ENCODE measurements around the gene ZBTB21. TPM values are rescaled to one million over a fixed set of nuclear protein-coding genes. Genes with fewer than 3 reads are reported as not detected.

The ZBTB21 gene
- total RNA-seq, 1 experiment from 2014 or later: 17.9 TPM

DNA sequence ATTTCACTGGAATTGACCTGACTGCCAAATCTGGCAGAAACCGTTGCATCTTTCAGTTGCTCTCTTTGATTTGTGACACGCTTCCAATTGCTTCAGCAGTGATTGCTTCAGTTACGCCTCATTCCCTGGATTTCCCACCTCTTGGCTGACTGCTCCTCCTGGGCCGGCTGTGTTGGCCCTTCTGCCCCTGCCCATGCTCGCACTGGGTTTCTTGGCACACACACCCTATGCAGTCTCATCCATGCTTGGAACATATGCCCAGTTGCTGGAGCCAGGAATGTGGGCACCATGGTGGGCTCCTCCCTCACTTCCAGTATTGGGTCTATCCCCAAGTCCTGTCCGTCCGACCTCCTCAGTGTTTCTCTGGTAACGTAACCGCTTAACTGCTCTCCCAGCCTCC lies 2.2 kb upstream of the ZBTB21 start:
- H3K27ac ChIP-seq (ENCODE audit: low read length): no peak overlapping the region
- no peak for TF ChIP-seq SIN3A (IDR thresholded peaks at IDR 0.05; ENCODE audit: borderline replicate concordance, insufficient read depth, low read depth, low read length)
- ATAC-seq: no peak
- in situ Hi-C loops (cut with HindIII; ENCODE audit: low pct_unique_long_range_greater_than_20kb, low sequenced_read_pairs): no loop called here
- H3K4me1 ChIP-seq (ENCODE audit: control insufficient read depth, insufficient read depth, low read length): no peaks in the 10 kb centered on the region; the same call in 1 of the 2 replicates
- H3K27me3 ChIP-seq (ENCODE audit: control insufficient read depth, insufficient read depth, low read length): no peaks in the 10 kb centered on the region
- BruUV-seq (replicated peaks): no TSS peak
- CTCF ChIA-PET: no interaction called here
- no peak for DNase-seq (ENCODE audit: low read depth, low spot score)
- POLR2A ChIA-PET: no interaction called here
- H3K36me3 ChIP-seq (ENCODE audit: control insufficient read depth, insufficient read depth, low read length): no peaks in the 10 kb centered on the region; the same call in 1 of the 2 replicates
- intact Hi-C loops (cut with micrococcal nuclease; ENCODE audit: unreplicated experiment): no loop called here
- H3K9me3 ChIP-seq (ENCODE audit: control insufficient read depth, insufficient read depth, low read depth, low read length): no peaks in the 10 kb centered on the region
- H3K4me3 ChIP-seq (ENCODE audit: low read depth in 2 of 2, low read length in 2 of 2): no peak overlapping the region

DNA sequence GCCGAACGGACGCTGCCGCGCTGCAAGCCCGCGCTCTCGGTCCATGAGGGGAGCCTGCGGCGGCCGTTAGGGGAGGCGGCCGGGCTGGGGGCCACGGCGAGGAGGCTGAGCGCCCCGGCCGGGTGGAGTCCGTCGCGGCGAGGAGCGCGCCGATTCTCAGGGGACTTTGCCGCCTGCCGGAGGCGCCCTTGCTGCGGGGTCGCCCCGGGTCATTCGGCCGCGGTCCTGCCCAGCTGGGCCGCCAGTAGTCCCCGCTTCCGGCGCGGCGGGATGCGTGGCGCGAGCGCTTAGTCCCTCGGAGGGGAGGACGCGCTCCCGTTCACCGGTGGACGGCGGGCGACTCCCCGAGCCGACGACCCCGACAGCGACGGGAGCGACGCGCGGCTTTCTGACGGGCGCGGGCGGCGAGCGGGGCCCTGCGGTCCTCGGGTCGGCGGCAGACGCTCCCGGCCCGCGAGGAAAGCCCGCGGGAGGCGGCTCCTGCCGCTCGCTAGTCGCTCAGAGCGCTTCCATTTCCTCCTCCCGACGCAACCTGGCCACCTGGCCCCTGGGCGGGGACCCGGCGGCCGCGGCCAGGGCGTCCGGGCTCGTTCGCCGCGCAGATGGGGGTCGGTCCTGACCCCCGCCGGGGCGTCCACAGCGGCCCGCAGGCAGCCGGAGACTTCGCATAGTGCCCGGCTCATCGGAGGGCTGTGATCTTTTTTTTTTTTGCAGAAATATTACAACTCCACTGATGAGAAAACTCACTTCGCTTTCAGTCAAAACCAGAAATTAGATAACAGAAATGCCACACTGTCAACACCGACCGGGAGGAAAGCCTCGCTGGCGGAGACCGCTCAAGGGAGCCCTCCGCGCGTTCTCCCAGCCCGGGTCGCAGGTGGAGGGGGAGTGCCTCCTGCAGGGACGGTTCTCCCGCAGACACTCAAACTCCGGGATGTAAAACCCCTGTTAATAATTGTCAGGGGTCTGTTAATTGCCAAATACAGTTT lies 641 bp upstream of the ZBTB21 start:
- TF ChIP-seq SIN3A (IDR thresholded peaks at IDR 0.05; ENCODE audit: borderline replicate concordance, insufficient read depth, low read depth, low read length) (0 out of 2 replicates have a peak, but pooled peaks have one; percentile 19), TCF7L2 (IDR thresholded peaks at IDR 0.05; ENCODE audit: low read depth, low read length) (no peak), POLR2AphosphoS5 (IDR thresholded peaks at IDR 0.05; ENCODE audit: low read depth, low read length) (no peak)
- TF ChIP-seq, protein P1, sequence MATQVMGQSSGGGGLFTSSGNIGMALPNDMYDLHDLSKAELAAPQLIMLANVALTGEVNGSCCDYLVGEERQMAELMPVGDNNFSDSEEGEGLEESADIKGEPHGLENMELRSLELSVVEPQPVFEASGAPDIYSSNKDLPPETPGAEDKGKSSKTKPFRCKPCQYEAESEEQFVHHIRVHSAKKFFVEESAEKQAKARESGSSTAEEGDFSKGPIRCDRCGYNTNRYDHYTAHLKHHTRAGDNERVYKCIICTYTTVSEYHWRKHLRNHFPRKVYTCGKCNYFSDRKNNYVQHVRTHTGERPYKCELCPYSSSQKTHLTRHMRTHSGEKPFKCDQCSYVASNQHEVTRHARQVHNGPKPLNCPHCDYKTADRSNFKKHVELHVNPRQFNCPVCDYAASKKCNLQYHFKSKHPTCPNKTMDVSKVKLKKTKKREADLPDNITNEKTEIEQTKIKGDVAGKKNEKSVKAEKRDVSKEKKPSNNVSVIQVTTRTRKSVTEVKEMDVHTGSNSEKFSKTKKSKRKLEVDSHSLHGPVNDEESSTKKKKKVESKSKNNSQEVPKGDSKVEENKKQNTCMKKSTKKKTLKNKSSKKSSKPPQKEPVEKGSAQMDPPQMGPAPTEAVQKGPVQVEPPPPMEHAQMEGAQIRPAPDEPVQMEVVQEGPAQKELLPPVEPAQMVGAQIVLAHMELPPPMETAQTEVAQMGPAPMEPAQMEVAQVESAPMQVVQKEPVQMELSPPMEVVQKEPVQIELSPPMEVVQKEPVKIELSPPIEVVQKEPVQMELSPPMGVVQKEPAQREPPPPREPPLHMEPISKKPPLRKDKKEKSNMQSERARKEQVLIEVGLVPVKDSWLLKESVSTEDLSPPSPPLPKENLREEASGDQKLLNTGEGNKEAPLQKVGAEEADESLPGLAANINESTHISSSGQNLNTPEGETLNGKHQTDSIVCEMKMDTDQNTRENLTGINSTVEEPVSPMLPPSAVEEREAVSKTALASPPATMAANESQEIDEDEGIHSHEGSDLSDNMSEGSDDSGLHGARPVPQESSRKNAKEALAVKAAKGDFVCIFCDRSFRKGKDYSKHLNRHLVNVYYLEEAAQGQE (IDR thresholded peaks at IDR 0.05; ENCODE audit: insufficient read depth in 1 of 2, low read depth in 2 of 2, low read length in 1 of 2): no peak
- TF ChIP-seq, protein P2, sequence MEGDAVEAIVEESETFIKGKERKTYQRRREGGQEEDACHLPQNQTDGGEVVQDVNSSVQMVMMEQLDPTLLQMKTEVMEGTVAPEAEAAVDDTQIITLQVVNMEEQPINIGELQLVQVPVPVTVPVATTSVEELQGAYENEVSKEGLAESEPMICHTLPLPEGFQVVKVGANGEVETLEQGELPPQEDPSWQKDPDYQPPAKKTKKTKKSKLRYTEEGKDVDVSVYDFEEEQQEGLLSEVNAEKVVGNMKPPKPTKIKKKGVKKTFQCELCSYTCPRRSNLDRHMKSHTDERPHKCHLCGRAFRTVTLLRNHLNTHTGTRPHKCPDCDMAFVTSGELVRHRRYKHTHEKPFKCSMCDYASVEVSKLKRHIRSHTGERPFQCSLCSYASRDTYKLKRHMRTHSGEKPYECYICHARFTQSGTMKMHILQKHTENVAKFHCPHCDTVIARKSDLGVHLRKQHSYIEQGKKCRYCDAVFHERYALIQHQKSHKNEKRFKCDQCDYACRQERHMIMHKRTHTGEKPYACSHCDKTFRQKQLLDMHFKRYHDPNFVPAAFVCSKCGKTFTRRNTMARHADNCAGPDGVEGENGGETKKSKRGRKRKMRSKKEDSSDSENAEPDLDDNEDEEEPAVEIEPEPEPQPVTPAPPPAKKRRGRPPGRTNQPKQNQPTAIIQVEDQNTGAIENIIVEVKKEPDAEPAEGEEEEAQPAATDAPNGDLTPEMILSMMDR (IDR thresholded peaks at IDR 0.05): no peak; the same call in 1 of the 2 replicates
- peak overlapping the region; percentile 58 to 69 for H3K4me3 ChIP-seq (ENCODE audit: low read depth in 2 of 2, low read length in 2 of 2)
- peak overlapping the region; percentile 40 for H3K27ac ChIP-seq (ENCODE audit: low read length)
- ChIA-PET CTCF (no interaction called here), POLR2A (interaction anchor here (0.7 kb wide), 1 partner anchor 73 kb away, joined by 3 read pairs; no protein-coding TSS in a partner anchor)
- in situ Hi-C loops (cut with HindIII; ENCODE audit: low pct_unique_long_range_greater_than_20kb, low sequenced_read_pairs): no loop called here
- no peaks in the 10 kb centered on the region for H3K9me3 ChIP-seq (ENCODE audit: control insufficient read depth, insufficient read depth, low read depth, low read length)
- intact Hi-C loops (cut with micrococcal nuclease; ENCODE audit: unreplicated experiment): no loop called here
- H3K4me1 ChIP-seq (ENCODE audit: control insufficient read depth, insufficient read depth, low read length): no peaks in the 10 kb centered on the region; the same call in 1 of the 2 replicates
- no peaks in the 10 kb centered on the region for H3K27me3 ChIP-seq (ENCODE audit: control insufficient read depth, insufficient read depth, low read length)
- no peaks in the 10 kb centered on the region; the same call in 1 of the 2 replicates for H3K36me3 ChIP-seq (ENCODE audit: control insufficient read depth, insufficient read depth, low read length)
- no TSS peak for BruUV-seq (replicated peaks)
- DNase-seq (ENCODE audit: low read depth, low spot score): no peak
- ATAC-seq: peak; percentile 62
